H1 (cell line): ENCODE measurements around the gene DHPS.

ENCODE experiments used
- EZH2 ChIP-seq: fragments of 200-600 bp; sonication (generic); IDR thresholded peaks from 2 replicates; pipeline ENCODE4 v1.7.1; 2012; ENCODE audit warnings: low read depth, mild to moderate bottlenecking, moderate library complexity, low read length, inconsistent platforms; ENCODE audit not compliant: severe bottlenecking
- JUND ChIP-seq: IDR thresholded peaks from 2 replicates; pipeline ENCODE4 v1.6.1; 2011; ENCODE audit warnings: mild to moderate bottlenecking, improper control_type of control experiment, low read length
- SUZ12 ChIP-seq: fragments of 200-600 bp; sonication (generic); IDR thresholded peaks from 2 replicates; pipeline ENCODE4 v1.6.1; 2012; ENCODE audit warnings: mild to moderate bottlenecking, inconsistent platforms, low read length, moderate library complexity, mixed read lengths
- YY1 ChIP-seq: IDR thresholded peaks from 2 replicates; pipeline ENCODE4 v1.6.1; 2011; ENCODE audit warnings: low read depth, mild to moderate bottlenecking, low read length
- TF ChIP-seq, protein P1 (sequence below), 3 experiments: IDR thresholded peaks; 1 replicate in 2 of 3; 2 replicates in 1 of 3; pipeline versions ENCODE4 v1.5.1 to v1.6.1; 2011; ENCODE audit warnings: low read length in 3 of 3, mild to moderate bottlenecking in 3 of 3, inconsistent platforms in 2 of 3, low read depth in 1 of 3, moderate library complexity in 1 of 3; ENCODE audit not compliant: insufficient read depth in 1 of 3; ENCODE audit errors: control extremely low read depth in 1 of 3
- TF ChIP-seq, protein P2 (sequence below): IDR thresholded peaks from 2 replicates; pipeline ENCODE4 v1.6.1; 2012; ENCODE audit warnings: low read length, inconsistent platforms

GRCh38 chr19:12626958-12627357, 54.7 kb downstream of the DHPS start:
- TF ChIP-seq, protein P1, sequence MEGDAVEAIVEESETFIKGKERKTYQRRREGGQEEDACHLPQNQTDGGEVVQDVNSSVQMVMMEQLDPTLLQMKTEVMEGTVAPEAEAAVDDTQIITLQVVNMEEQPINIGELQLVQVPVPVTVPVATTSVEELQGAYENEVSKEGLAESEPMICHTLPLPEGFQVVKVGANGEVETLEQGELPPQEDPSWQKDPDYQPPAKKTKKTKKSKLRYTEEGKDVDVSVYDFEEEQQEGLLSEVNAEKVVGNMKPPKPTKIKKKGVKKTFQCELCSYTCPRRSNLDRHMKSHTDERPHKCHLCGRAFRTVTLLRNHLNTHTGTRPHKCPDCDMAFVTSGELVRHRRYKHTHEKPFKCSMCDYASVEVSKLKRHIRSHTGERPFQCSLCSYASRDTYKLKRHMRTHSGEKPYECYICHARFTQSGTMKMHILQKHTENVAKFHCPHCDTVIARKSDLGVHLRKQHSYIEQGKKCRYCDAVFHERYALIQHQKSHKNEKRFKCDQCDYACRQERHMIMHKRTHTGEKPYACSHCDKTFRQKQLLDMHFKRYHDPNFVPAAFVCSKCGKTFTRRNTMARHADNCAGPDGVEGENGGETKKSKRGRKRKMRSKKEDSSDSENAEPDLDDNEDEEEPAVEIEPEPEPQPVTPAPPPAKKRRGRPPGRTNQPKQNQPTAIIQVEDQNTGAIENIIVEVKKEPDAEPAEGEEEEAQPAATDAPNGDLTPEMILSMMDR (IDR thresholded peaks at IDR 0.05; ENCODE audit: control extremely low read depth in 1 of 3, insufficient read depth in 1 of 3, low read depth in 1 of 3, low read length in 3 of 3), result no peak
- TF ChIP-seq EZH2, result no peak
- TF ChIP-seq SUZ12, result no peak
- TF ChIP-seq, protein P2, sequence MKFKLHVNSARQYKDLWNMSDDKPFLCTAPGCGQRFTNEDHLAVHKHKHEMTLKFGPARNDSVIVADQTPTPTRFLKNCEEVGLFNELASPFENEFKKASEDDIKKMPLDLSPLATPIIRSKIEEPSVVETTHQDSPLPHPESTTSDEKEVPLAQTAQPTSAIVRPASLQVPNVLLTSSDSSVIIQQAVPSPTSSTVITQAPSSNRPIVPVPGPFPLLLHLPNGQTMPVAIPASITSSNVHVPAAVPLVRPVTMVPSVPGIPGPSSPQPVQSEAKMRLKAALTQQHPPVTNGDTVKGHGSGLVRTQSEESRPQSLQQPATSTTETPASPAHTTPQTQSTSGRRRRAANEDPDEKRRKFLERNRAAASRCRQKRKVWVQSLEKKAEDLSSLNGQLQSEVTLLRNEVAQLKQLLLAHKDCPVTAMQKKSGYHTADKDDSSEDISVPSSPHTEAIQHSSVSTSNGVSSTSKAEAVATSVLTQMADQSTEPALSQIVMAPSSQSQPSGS, result no peak
- TF ChIP-seq YY1, result no peak
- no peak for TF ChIP-seq JUND
